HG02678 (cell line): ENCODE data around the gene EHD4.
A peak's percentile ranks its signal among the peaks of the same experiment; 100 is the strongest.

Source experiments
- ATAC-seq: cut with Tn5 transposase; IDR thresholded peaks from one replicate; pipeline ENCODE4 v1.9.1; 2021; ENCODE audit warnings: mild to moderate bottlenecking, moderate library complexity; ENCODE audit not compliant: unreplicated experiment

The EHD4 gene

DNA sequence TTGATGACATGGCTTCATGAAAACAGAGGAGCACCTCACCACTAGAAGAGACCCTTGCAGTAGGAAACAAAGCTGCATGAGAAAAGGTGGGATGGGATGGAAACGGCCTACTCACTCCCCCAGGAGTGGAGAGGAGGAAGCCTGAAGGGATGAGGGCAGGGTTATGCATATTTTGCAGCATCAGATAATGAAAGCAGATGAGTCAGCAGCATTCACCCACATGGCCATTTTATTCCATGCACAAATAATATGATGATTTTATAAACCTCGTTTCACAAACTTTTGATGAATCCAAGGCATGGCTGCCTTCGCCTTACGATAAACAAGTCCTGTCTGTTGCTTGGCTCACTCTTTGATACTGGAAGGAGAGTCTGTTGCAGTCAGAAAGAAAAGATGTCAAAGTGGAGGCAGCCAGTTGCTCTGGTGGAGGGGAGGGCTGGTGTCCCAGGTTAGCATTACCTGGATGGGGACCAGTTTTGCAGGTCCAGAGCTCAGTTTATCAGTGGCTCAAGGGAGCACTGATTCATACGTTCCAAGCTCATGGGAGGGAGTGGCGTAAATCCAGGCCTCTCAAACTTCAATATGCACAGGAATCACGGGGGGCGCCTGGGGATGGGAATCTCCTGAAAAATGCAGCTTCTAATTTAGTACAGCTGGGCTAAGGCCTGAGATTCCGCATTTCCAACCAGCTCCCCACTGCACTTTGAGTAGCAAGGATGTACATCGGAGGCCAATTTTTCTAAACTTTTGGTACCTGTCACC, 9.2 kb upstream of the EHD4 start:
- ATAC-seq, result no peak

- ATAC-seq, result no peak
These were observed 8.4 kb upstream of the EHD4 start for GRCh38 chr15:41980654-41981323.

DNA sequence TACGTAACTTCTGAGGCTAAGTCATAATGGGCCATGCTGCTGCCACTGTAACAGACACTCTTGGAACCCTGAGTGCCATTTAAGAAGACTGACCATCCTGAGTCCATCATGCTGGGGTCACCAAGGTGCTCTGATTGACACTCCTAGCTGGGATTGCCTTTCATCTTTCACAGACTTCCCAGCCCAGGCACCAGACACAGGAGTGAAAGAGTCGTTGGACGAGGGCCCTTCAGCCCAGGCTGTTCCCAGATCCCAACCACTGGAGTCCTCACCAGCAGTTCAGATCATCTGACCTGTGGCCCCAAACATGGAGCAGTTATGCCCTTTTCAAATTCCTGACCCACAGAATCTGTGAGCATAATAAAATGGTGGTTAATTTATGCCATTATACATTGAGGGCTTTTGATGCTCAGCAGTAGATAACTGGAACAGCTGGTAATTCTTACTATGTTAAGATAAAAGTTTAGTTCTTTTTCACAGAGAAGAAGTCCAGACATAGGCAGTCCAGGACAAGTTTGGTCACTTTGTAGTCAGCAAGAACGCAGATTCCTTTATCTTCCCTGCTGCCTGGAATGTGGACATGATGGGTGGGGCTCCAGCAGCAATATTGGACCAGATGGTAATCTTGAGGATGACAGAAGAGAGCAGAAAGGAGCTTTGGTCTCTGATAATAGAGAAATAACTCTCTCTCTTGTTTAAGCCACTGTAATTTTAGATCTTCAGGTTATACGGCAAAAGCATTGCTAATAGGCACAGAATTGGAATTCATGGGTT, 7.3 kb upstream of the EHD4 start:
- ATAC-seq, result no peak

- ATAC-seq, result no peak
These were observed 6.2 kb upstream of the EHD4 start for GRCh38 chr15:41978534-41978933.

- ATAC-seq, result no peak
These were observed 5.5 kb upstream of the EHD4 start for GRCh38 chr15:41977757-41978383.

GRCh38 chr15:41975669-41976068, 3.3 kb upstream of the EHD4 start:
- no peak for ATAC-seq

GRCh38 chr15:41974041-41974440, 1.7 kb upstream of the EHD4 start:
- ATAC-seq, result no peak

DNA sequence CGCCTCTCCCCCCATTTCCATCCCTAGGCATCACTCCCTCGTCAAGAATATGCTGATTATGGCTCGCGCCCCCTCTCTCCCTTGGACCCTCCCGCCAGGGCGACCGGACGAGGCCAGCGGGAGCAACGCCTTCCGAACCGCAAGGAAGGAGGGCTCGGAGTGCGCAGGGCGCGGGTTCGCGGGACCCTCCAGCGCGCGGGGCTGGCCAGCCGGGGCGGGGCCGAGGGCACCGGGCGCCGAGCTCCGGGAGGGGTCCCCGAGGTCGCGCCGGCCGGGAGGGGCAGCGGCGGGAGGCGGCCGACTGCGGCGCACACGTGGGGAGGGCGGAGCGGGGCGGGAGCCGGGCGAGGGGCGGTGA, 483 bp downstream of the EHD4 start:
- ATAC-seq, result peak; percentile 18

DNA sequence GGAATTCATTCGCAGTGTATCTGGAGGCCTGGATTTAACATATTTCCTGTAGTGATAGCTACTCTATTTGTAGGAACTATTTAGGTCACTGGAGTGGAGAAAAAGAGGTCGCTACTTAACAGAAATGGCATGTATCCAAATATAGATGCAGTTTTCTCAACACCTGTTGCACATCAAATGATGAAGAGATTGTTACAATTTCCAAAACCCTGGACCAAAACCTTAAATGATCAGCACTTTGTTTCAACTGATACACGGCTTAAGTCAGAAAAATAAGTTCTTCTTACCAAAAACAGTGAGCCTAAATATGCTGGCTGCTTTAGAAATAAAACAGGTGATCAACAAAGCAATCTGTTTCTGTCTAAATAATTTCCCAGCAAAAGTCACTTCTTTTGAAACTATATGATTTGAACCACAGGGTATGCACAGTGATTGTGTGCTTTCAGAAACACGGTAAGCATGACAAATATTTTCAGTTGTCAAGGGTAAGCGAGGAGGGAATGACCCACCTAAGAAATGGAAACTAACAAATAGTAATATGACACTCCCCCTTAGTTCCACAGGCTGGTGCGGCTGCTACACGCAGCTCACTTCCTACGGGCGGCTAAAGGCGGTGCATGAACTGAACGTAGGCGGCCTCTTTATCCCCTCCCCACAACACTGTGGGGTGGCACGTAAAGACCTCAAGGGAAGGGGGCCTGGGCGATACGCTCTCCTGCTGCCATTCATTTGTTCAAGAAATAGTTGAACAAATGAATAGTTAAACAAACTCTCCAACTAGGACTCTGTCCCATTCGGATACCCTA, 1.1 kb downstream of the EHD4 start:
- ATAC-seq, result peak; percentile 45

GRCh38 chr15:41970456-41970855, 1.9 kb downstream of the EHD4 start:
- no peak for ATAC-seq

DNA sequence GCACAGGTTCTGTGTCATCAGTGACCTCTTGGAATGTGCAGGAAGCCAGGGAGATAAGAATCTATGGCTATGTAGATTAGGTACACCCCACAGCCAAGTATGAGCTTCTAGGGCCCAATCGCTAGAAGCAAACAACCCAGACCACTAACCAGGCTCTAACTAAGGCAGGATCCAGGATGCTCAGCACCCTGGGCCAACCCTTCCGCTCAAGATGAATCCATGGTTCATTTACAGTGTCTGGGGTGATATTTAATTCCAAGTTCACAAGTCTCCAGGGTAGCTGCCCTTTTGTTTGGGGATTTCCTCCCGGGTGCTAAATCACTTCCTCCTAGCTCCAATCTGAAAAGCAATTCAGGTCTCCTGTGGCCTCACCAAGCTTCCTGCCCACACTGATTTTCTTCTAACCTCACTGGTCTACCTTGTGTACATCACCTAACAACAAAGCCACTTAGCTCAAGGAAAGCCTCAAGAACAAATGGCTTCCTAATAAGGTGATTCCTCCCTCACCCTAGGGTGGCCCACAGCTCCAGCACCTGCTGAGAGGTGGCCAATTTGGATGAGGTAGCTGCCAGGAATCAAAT, 2.4 kb downstream of the EHD4 start:
- no peak for ATAC-seq

- no peak for ATAC-seq
These were observed 3.7 kb downstream of the EHD4 start for GRCh38 chr15:41968701-41969100.

DNA sequence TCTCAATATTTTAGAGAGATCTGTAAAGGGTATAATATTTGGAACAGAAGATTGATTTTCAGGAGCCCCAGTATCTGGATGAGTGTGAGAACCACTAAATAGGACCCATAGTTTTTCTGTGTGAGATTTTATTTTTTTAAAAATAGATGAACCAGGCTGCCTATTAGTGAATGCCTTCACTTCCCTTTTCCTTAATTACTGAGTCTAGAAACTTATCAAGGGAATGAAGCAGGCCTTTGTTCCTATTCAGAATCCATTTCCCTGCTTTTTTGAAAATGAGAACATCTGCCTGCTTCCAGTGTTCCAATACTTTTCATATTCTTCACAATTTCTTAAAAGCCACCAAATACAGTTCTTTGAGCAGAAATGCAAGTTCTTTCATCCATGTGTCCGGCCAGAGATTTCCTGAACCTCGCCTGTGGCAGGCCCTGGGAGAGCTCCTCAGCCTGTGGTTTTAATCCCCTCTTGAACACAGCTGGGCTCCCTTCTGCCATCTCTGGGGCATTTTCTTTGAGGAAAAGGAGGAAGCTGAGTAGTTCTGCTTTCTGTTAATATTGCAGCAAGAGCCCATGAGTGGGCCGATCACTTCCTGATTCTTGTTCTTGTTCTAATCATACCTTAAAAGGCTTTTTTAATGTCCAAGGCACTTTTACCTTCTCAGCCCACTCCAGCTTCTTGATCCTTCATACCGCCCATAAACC, 4.7 kb downstream of the EHD4 start:
- ATAC-seq, result no peak

GRCh38 chr15:41966920-41967465, 5.4 kb downstream of the EHD4 start:
- ATAC-seq, result no peak

DNA sequence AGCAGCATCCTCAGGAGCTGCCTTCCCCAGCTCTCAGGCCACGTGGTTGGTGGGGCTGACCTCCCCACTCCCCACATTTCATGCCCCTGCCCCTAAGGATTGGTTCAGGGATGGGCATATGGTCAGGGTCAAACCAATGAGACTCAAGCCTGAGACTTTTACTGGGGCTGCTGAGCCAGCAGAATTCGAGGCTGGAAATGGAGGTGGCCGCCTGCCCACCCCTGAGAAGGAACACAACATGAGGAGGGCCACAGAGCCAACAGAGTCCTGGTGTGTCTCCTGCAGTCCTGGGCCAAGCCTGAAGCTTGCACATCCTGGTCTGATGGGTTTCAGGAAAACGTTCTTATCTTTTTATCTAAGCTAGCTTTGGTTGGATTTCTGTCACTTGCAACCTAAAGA, 5.9 kb downstream of the EHD4 start:
- no peak for ATAC-seq

- no peak for ATAC-seq
These were observed 6.6 kb downstream of the EHD4 start for GRCh38 chr15:41965441-41966413.

DNA sequence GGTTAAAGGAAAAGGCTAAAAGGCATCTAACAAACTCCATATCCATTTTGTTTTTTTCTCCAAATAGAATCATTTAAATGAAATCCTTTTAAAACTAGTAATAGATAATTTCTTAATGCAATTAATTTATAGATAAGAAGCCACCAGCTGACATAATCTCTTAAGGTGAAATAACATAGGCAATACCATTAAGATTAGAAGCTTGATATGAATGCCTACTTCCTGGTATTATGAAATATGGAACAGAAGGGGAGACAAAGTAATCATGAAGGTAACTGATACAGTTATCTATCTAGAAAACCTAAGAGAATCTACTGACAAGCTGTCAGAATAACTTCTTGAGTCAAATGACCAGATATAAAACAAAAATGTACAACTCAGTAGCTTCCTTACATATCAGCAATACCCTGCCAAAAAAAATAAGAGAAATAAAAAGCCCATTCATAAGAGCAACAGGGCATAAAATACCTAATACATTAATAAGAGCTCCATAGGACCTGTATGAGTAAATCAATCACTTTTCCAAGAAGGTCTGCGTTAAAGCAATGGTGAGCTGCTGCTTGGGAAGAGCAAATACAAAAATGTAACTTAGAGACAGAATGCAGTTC, 10.7 kb downstream of the EHD4 start:
- ATAC-seq, result no peak

- no peak for ATAC-seq
These were observed 11.3 kb downstream of the EHD4 start for GRCh38 chr15:41961001-41961518.
